K562 (cell line): ENCODE measurements around the gene OMA1. TPM values are rescaled to one million over a fixed set of nuclear protein-coding genes. Genes with fewer than 3 reads are reported as not detected.

Source experiments
- ATAC-seq: fragments of 200-7000 bp; cut with Tn5 transposase; 3 replicates; pipeline ENCODE4 v1.9.1; 2020; ENCODE audit warnings: moderate library complexity
- BruUV-seq: library from RNA; stranded (reverse); fragments of 400-500 nt; replicated peaks from 2 replicates; lab custom pipeline; 2021; lab: Mats Ljungman, UMichigan
- CTCF ChIA-PET: fragments of 300-600 bp; formaldehyde crosslinking; extraction: SDS; loops from one replicate; lab custom pipeline; 2021; ENCODE audit warnings: low intra/inter-chr PET ratio; lab: Yijun Ruan, JAX
- POLR2A ChIA-PET: fragments of 300-600, 350-650 bp; sonication (Branson Sonifier 250); formaldehyde crosslinking; extraction: SDS; loops from one replicate; lab custom pipeline; 2021; ENCODE audit warnings: antibody characterized with exemption, inconsistent platforms; lab: Yijun Ruan, JAX
- DNase-seq, 4 experiments: peaks; one replicate each; pipeline versions ENCODE4 v3.0.0 to v3.0.0-alpha.2; 2011 to 2018; ENCODE audit warnings: low spot score in 3 of 4, mixed read lengths in 3 of 4; ENCODE audit errors: extremely low read depth in 1 of 4
- FAIRE-seq: peaks from 2 replicates; lab custom pipeline; 2011; peaks lifted over from hg19 to GRCh38; lab: Jason Lieb, UNC
- H2AFZ ChIP-seq: 2 replicates; pipeline ENCODE4 v1.6.0; 2011; ENCODE audit warnings: low read depth, low read length, control low read depth, inconsistent platforms
- H3K27ac ChIP-seq: fragments of 200-600 bp; 3 replicates; pipeline ENCODE4 v1.8.0; 2011; ENCODE audit warnings: low read depth, mild to moderate bottlenecking, control low read depth, inconsistent platforms, low read length, moderate library complexity, mixed read lengths; ENCODE audit errors: extremely low read depth
- H3K27me3 ChIP-seq, 2 experiments: fragments of 300-600 bp in 1 of 2; 2 replicates in 1 of 2; 3 replicates in 1 of 2; pipeline versions ENCODE4 v1.6.0 to v1.8.0; 2011; ENCODE audit warnings: inconsistent platforms in 2 of 2, low read length in 2 of 2, mild to moderate bottlenecking in 1 of 2, mixed read lengths in 1 of 2, moderate library complexity in 1 of 2; ENCODE audit not compliant: control insufficient read depth in 2 of 2, insufficient read depth in 2 of 2
- H3K36me3 ChIP-seq: fragments of 300-600 bp; 3 replicates; pipeline ENCODE4 v1.8.0; 2011; ENCODE audit warnings: mild to moderate bottlenecking, low read length, inconsistent platforms; ENCODE audit not compliant: control insufficient read depth, insufficient read depth
- H3K4me1 ChIP-seq, 2 experiments: fragments of 200-600 bp in 1 of 2; replicated peaks in 1 of 2; 2 replicates in 1 of 2; 3 replicates in 1 of 2; pipeline versions ENCODE4 v1.5.1 to v1.8.0; 2011; ENCODE audit warnings: inconsistent platforms in 2 of 2, low read length in 2 of 2, mild to moderate bottlenecking in 1 of 2, mixed read lengths in 1 of 2, moderate library complexity in 1 of 2; ENCODE audit not compliant: control insufficient read depth in 2 of 2, insufficient read depth in 2 of 2
- H3K4me2 ChIP-seq: 2 replicates; pipeline ENCODE4 v1.6.1; 2011; ENCODE audit warnings: low read length, control low read depth, inconsistent platforms, mixed read lengths; ENCODE audit not compliant: insufficient read depth
- H3K4me3 ChIP-seq: fragments of 200-600 bp; sonication (generic), shearing (Covaris generic); 2 replicates; pipeline ENCODE4 v1.5.1; 2016; ENCODE audit warnings: control low read depth, inconsistent platforms
- H3K79me2 ChIP-seq: fragments of 200-600 bp; 3 replicates; pipeline ENCODE4 v1.8.0; 2011; ENCODE audit warnings: low read length, inconsistent platforms; ENCODE audit not compliant: control insufficient read depth, insufficient read depth
- H3K9ac ChIP-seq, 2 experiments: 2 replicates each; pipeline versions ENCODE4 v1.6.0 to v1.6.1; 2011; ENCODE audit warnings: low read depth in 2 of 2, low read length in 2 of 2, control low read depth in 1 of 2, inconsistent platforms in 1 of 2, mild to moderate bottlenecking in 1 of 2, mixed read lengths in 1 of 2; ENCODE audit not compliant: insufficient read depth in 1 of 2
- H3K9me1 ChIP-seq: one replicate; pipeline ENCODE4 v1.6.0; 2011; ENCODE audit warnings: inconsistent platforms, mild to moderate bottlenecking, low read length, moderate library complexity; ENCODE audit not compliant: control insufficient read depth, insufficient read depth
- H3K9me3 ChIP-seq: replicated peaks from 2 replicates; pipeline ENCODE4 v1.5.1; 2011; ENCODE audit warnings: low read depth, low read length, inconsistent platforms; ENCODE audit not compliant: control insufficient read depth, insufficient read depth
- H4K20me1 ChIP-seq: replicated peaks from 2 replicates; pipeline ENCODE4 v1.6.1; 2011; ENCODE audit warnings: low read length, inconsistent platforms, mixed read lengths; ENCODE audit not compliant: control insufficient read depth, insufficient read depth
- BCL6 ChIP-seq: fragments of 250-450 bp; sonication (Bioruptor Pico); IDR thresholded peaks from 2 replicates; pipeline ENCODE4 v1.4.0; 2020
- DPF2 ChIP-seq: fragments of 450-650 bp; IDR thresholded peaks from 2 replicates; pipeline ENCODE4 v1.6.1; 2016
- GTF2E2 ChIP-seq: fragments of 200-800 bp; sonication (Bioruptor generic); IDR thresholded peaks from 2 replicates; pipeline ENCODE4 v1.6.1; 2016; ENCODE audit warnings: missing genetic modification characterization, missing compliant biosample characterization
- HDAC1 ChIP-seq, 2 experiments: fragments of 450-650 bp; IDR thresholded peaks; 2 replicates each; pipeline ENCODE4 v1.6.1; 2016 to 2017; ENCODE audit warnings: inconsistent platforms in 1 of 2, mild to moderate bottlenecking in 1 of 2, moderate library complexity in 1 of 2
- HMG20A ChIP-seq: fragments of 450-650 bp; formaldehyde crosslinking; conservative IDR thresholded peaks from 2 replicates; pipeline ENCODE4 v1.4.0; 2020; ENCODE audit warnings: mild to moderate bottlenecking, mixed read lengths
- LEF1 ChIP-seq: fragments of 450-650 bp; IDR thresholded peaks from 2 replicates; pipeline ENCODE4 v1.6.1; 2016; ENCODE audit warnings: mild to moderate bottlenecking
- SMARCA4 ChIP-seq: fragments of 450-650 bp; IDR thresholded peaks from 2 replicates; pipeline ENCODE4 v1.6.1; 2016
- SPI1 ChIP-seq: IDR thresholded peaks from 2 replicates; pipeline ENCODE4 v1.6.1; 2011; ENCODE audit warnings: low read depth, low read length, control low read depth, borderline replicate concordance
- XRCC4 ChIP-seq: IDR thresholded peaks from one replicate; pipeline ENCODE4 v1.6.1; 2011; ENCODE audit not compliant: insufficient read depth, insufficient read length; ENCODE audit errors: extremely low read depth
- ZC3H11A ChIP-seq: IDR thresholded peaks from 2 replicates; pipeline ENCODE4 v1.6.1; 2012; ENCODE audit warnings: low read depth, low read length, improper control_type of control experiment
- ZKSCAN3 ChIP-seq: fragments of 250-450 bp; sonication (Bioruptor Pico); IDR thresholded peaks from 2 replicates; pipeline ENCODE4 v1.4.0; 2020
- ZNF133 ChIP-seq: fragments of 250-450 bp; sonication (Bioruptor Pico); IDR thresholded peaks from 2 replicates; pipeline ENCODE4 v1.4.0; 2020; ENCODE audit warnings: mild to moderate bottlenecking
- ZNF165 ChIP-seq: fragments of 250-450 bp; sonication (Bioruptor Pico); IDR thresholded peaks from 2 replicates; pipeline ENCODE4 v1.4.0; 2020; ENCODE audit warnings: borderline replicate concordance
- ZNF212 ChIP-seq: fragments of 450-650 bp; formaldehyde crosslinking; IDR thresholded peaks from 2 replicates; pipeline ENCODE4 v1.4.0; 2020; ENCODE audit warnings: mild to moderate bottlenecking
- ZNF217 ChIP-seq: sonication (generic); formaldehyde crosslinking; IDR thresholded peaks from 2 replicates; pipeline ENCODE4 v1.8.0; 2022; ENCODE audit warnings: mild to moderate bottlenecking, missing genetic modification reagents
- ZNF589 ChIP-seq: fragments of 200-800 bp; sonication (Bioruptor generic); IDR thresholded peaks from 2 replicates; pipeline ENCODE4 v1.6.1; 2016; ENCODE audit warnings: low read depth, missing genetic modification characterization, missing compliant biosample characterization
- ZNF655 ChIP-seq: fragments of 250-450 bp; sonication (Bioruptor Pico); IDR thresholded peaks from 2 replicates; pipeline ENCODE4 v1.5.0; 2021
- ZNF696 ChIP-seq: fragments of 250-450 bp; sonication (Bioruptor Pico); conservative IDR thresholded peaks from 2 replicates; pipeline ENCODE4 v1.4.0; 2020; ENCODE audit warnings: mild to moderate bottlenecking, moderate library complexity
- ZNF75A ChIP-seq: fragments of 450-650 bp; formaldehyde crosslinking; IDR thresholded peaks from 2 replicates; pipeline ENCODE4 v1.4.0; 2020; ENCODE audit warnings: mild to moderate bottlenecking
- WGBS: fragments of 100-300 bp; shearing (Covaris generic); methylation state at CpG from one replicate; pipeline ENCODE4 v1.1.6; 2016; ENCODE audit warnings: low coverage, mixed read lengths; ENCODE audit not compliant: insufficient coverage; ENCODE audit errors: missing lambda C conversion rate; 5-methylcytosine and 5-hydroxymethylcytosine counted together
- in situ Hi-C: fragments of 300-500 bp; cut with MboI; formaldehyde crosslinking; loops from 4 replicates; pipeline ENCODE4 v1.15.0; 2018; ENCODE audit warnings: inconsistent platforms, mixed read lengths
- intact Hi-C: fragments of 100-400 bp; cut with micrococcal nuclease; formaldehyde crosslinking; loops from 2 replicates; pipeline ENCODE4 v1.14.2; 2022
- polyA plus RNA-seq, 8 experiments: library from polyadenylated mRNA; depleted of rRNA in 4 of 8; stranded (reverse) in 5 of 8; unstranded in 3 of 8; fragments of >200 nt; fragmentation: Nextera tagmentation in 2 of 8; fragmentation: Illumina TruSeq in 1 of 8; extraction: Ambion mirVana in 2 of 8; extraction: Trizol in 1 of 8; gene quantifications; 2 replicates each; pipeline versions ENCODE4 v1.2.1 to v1.2.3, GENCODE V29; 2011 to 2014; ENCODE audit warnings: inconsistent platforms in 1 of 8, missing spikeins in 1 of 8
- total RNA-seq, 7 experiments: library from RNA; depleted of rRNA in 6 of 7; stranded (reverse); fragments of >200 nt in 6 of 7; fragmentation: Illumina TruSeq in 2 of 7; extraction: Trizol in 2 of 7; gene quantifications; 2 replicates each; pipeline versions ENCODE4 v1.2.1 to v1.2.3, GENCODE V29; 2011 to 2021; ENCODE audit warnings: low replicate concordance in 1 of 7
- TF ChIP-seq, protein P1 (sequence below): fragments of 250-450 bp; sonication (Bioruptor Pico); IDR thresholded peaks from 2 replicates; pipeline ENCODE4 v1.4.0; 2020; ENCODE audit warnings: mild to moderate bottlenecking, moderate library complexity

The OMA1 gene
- total and polyA plus RNA-seq, 9 of the 15 experiments (the other 6 are each of a cell fraction or from before 2014, with no cell fraction given), result 16.6 to 51.5 (median 33.5) TPM

DNA sequence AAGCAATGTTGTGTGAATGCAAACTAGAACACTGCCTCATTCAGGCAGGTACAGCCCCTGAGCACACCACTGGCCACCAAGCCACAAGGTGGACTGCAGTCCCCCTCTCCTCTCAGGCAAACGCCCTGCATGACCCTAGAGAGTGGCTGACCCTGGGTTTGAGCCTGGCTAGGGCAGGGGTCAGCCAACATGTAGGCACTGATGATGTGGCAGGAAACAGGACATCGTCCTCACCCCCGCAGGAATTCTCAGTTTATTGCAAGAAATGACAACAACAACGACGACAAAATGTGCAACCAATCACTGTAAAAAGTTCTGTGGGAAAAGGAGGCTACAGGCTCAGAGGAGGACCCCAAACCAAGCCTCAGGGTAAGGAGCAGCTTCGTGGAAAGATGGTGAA is 81.3 kb downstream of the OMA1 start (continued):
- TF ChIP-seq ZNF655 (CRISPR knock-in tag) (no peak), GTF2E2 (tag) (no peak), ZNF212 (CRISPR knock-in tag) (no peak), ZNF217 (CRISPR knock-in tag) (no peak), ZKSCAN3 (CRISPR knock-in tag) (no peak), ZNF696 (CRISPR knock-in tag) (no peak), ZC3H11A (no peak), HDAC1 (IDR thresholded peaks at IDR 0.05) (no peak), LEF1 (no peak)
- TF ChIP-seq, protein P1, sequence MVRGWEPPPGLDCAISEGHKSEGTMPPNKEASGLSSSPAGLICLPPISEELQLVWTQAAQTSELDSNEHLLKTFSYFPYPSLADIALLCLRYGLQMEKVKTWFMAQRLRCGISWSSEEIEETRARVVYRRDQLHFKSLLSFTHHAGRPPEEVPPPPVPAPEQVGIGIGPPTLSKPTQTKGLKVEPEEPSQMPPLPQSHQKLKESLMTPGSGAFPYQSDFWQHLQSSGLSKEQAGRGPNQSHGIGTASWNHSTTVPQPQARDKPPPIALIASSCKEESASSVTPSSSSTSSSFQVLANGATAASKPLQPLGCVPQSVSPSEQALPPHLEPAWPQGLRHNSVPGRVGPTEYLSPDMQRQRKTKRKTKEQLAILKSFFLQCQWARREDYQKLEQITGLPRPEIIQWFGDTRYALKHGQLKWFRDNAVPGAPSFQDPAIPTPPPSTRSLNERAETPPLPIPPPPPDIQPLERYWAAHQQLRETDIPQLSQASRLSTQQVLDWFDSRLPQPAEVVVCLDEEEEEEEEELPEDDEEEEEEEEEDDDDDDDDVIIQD (CRISPR knock-in tag), result no peak

- intact Hi-C loops, result no loop called here
- 4% methylated on average over 2 of the region's 2 CpGs for WGBS
- no peak for TF ChIP-seq ZNF75A (CRISPR knock-in tag)
- TF ChIP-seq ZNF133, result no peak
- no peak for TF ChIP-seq ZNF165 (CRISPR knock-in tag)
- no peak for TF ChIP-seq XRCC4
- TF ChIP-seq SPI1, result no peak
- no peak for TF ChIP-seq HMG20A (CRISPR knock-in tag)
- no peak for TF ChIP-seq BCL6 (CRISPR knock-in tag)
- TF ChIP-seq ZNF589 (CRISPR knock-in tag), result no peak
- no peak for TF ChIP-seq SMARCA4
- no peak for TF ChIP-seq DPF2
Observed at GRCh38 chr1:58460469-58460868, 86.1 kb downstream of the OMA1 start.

More at GRCh38 chr1:58460469-58460868, 86.1 kb downstream of the OMA1 start:
- BruUV-seq, result no TSS peak
- Histone ChIP-seq H4K20me1 (no peaks in the 10 kb centered on the region; the same call in 1 of the 2 replicates), H3K9ac (no peak overlapping the region), H3K4me2 (no peak overlapping the region), H2AFZ (no peak overlapping the region), H3K4me3 (no peak overlapping the region), H3K27ac (no peak overlapping the region), H3K9me1 (no peaks in the 10 kb centered on the region), H3K36me3 (no peaks in the 10 kb centered on the region), H3K9me3 (no peaks in the 10 kb centered on the region), H3K4me1 (no peaks in the 10 kb centered on the region), H3K27me3 (peaks cover 6 to 38% of the 10 kb centered on the region in 2 experiments; a peak in 4 of 5 replicates), H3K79me2 (no peaks in the 10 kb centered on the region)
- FAIRE-seq, result no peak
- in situ Hi-C loops, result no loop called here
- peak in 3 of 4 experiments; percentile 18 to 27 (median 23) for DNase-seq
- CTCF ChIA-PET, result no interaction called here
- ATAC-seq, result peak; percentile 77
- POLR2A ChIA-PET, result interaction anchor here (1.3 kb wide), 1 partner anchor 42 kb away, joined by 3 read pairs; no protein-coding TSS in a partner anchor
